Measurements from ENCODE around the gene CEP126.

Gene CEP126

GRCh38 chr11:102046841-102047240 lies 132.0 kb downstream of the CEP126 start:
- H3K27ac ChIP-seq: no peak overlapping the region; the same call in 1 of the 2 replicates
- TF ChIP-seq ZFX (IDR thresholded peaks at IDR 0.05): no peak
- TF ChIP-seq CTCF (conservative IDR thresholded peaks at IDR 0.05): no peak

GRCh38 chr11:102047305-102047924 lies 132.6 kb downstream of the CEP126 start, which contains the start of gene CFAP300:
TSS of gene CFAP300 (plus strand) at chr11:102047437. CDS start at chr11:102047471, 34 bp downstream.
- H3K27ac ChIP-seq: no peak within 1 kb of the TSS; the same call in 1 of the 2 replicates
- TF ChIP-seq CTCF (conservative IDR thresholded peaks at IDR 0.05) (no peak), ZFX (IDR thresholded peaks at IDR 0.05) (no peak)
